Neural progenitor cell (in vitro differentiated cells): Measurements from ENCODE around the gene SYCP1.
A peak's percentile ranks its signal among the peaks of the same experiment; 100 is the strongest.

Experiments used
- CTCF ChIP-seq: fragments of 200-600 bp; sonication (generic); IDR thresholded peaks from 2 replicates; pipeline ENCODE4 v1.5.1; 2017; ENCODE audit warnings: antibody characterized with exemption, mild to moderate bottlenecking
- EZH2 ChIP-seq: fragments of 200-600 bp; sonication (generic); IDR thresholded peaks from 2 replicates; pipeline ENCODE4 v1.6.1; 2017; ENCODE audit warnings: antibody characterized with exemption, mild to moderate bottlenecking, moderate library complexity

GRCh38 chr1:115041654-115042053 lies 187.0 kb downstream of the SYCP1 start:
- peak; percentile 55 for TF ChIP-seq CTCF
- no peak for TF ChIP-seq EZH2
